SHP77 (cell line): Measurements from ENCODE around the gene SH3YL1.

Experiments
- DNase-seq, 2 experiments: peaks; one replicate each; lab custom pipeline; 2025; lab: John Stamatoyannopoulos, UW

Gene SH3YL1

GRCh38 chr2:213932-214693, 49.7 kb downstream of the SH3YL1 start:
- DNase-seq = no peak

GRCh38 chr2:211486-212184, 52.2 kb downstream of the SH3YL1 start:
- no peak for DNase-seq

GRCh38 chr2:210660-211059, 53.2 kb downstream of the SH3YL1 start:
- DNase-seq = no peak

GRCh38 chr2:209470-209869, 54.4 kb downstream of the SH3YL1 start:
- no peak for DNase-seq

GRCh38 chr2:208335-208734, 55.5 kb downstream of the SH3YL1 start:
- no peak for DNase-seq

GRCh38 chr2:203984-204383, 59.8 kb downstream of the SH3YL1 start:
- DNase-seq = no peak

- DNase-seq = no peak
Measured at GRCh38 chr2:203401-203800, 60.4 kb downstream of the SH3YL1 start.

GRCh38 chr2:202945-203344, 60.9 kb downstream of the SH3YL1 start:
- DNase-seq = no peak

GRCh38 chr2:201648-202433, 62.0 kb downstream of the SH3YL1 start:
- DNase-seq = no peak

GRCh38 chr2:199041-199966, 64.5 kb downstream of the SH3YL1 start:
- DNase-seq = no peak

- DNase-seq = no peak
Measured at GRCh38 chr2:196406-196805, 67.4 kb downstream of the SH3YL1 start.

GRCh38 chr2:195932-196331, 67.9 kb downstream of the SH3YL1 start:
- DNase-seq = no peak

- no peak for DNase-seq
Measured at GRCh38 chr2:193141-193671, 70.6 kb downstream of the SH3YL1 start.

- DNase-seq = no peak
Measured at GRCh38 chr2:191311-192190, 72.3 kb downstream of the SH3YL1 start.

- DNase-seq = no peak
Measured at GRCh38 chr2:187825-188224, 76.0 kb downstream of the SH3YL1 start.

GRCh38 chr2:185221-185620, 78.6 kb downstream of the SH3YL1 start:
- no peak for DNase-seq

- DNase-seq = no peak
Measured at GRCh38 chr2:184695-185094, 79.1 kb downstream of the SH3YL1 start.

- DNase-seq = no peak
Measured at GRCh38 chr2:182509-183122, 81.2 kb downstream of the SH3YL1 start.

- no peak for DNase-seq
Measured at GRCh38 chr2:180311-180710, 83.5 kb downstream of the SH3YL1 start.

- no peak for DNase-seq
Measured at GRCh38 chr2:179886-180285, 83.9 kb downstream of the SH3YL1 start.
